GM11168 (cell line): ENCODE measurements around the gene CMSS1.

ENCODE experiments used
- in situ Hi-C: fragments of 300-500 bp; cut with MboI; formaldehyde crosslinking; loops from one replicate; pipeline ENCODE4 v1.12.0; 2022; ENCODE audit warnings: low sequenced_read_pairs; ENCODE audit not compliant: unreplicated experiment

Gene CMSS1

DNA sequence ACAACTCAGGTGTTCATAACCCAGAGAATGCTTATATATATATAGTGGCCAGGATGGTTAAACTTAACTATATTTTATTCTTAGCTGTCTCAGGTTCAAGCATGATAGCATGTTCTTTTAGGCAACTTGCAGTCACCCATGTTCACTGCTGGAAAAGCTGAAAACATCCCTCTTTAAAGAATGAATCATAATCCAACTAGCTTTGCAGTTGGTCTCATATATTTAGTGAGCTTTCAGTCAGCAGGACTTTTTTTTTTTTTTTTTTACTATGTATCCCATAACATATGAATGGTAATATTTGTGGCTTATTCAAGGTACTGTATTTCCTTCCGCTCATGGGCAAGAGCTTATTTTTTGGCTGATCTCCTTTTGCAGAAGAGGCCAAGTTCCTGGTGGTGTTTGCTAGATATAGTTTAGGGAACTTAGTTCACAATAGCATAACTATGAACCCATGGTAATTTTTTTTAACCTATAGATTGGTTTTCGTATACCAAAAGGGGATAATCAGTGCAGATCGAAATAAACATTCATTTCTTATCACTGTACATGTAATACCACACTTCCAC is 77.6 kb downstream of the CMSS1 start:
- in situ Hi-C loops, result no loop called here

- in situ Hi-C loops, result no loop called here
Observed at GRCh38 chr3:99895703-99896441, 78.2 kb downstream of the CMSS1 start.

- in situ Hi-C loops, result no loop called here
Observed at GRCh38 chr3:99896482-99896881, 78.8 kb downstream of the CMSS1 start.

DNA sequence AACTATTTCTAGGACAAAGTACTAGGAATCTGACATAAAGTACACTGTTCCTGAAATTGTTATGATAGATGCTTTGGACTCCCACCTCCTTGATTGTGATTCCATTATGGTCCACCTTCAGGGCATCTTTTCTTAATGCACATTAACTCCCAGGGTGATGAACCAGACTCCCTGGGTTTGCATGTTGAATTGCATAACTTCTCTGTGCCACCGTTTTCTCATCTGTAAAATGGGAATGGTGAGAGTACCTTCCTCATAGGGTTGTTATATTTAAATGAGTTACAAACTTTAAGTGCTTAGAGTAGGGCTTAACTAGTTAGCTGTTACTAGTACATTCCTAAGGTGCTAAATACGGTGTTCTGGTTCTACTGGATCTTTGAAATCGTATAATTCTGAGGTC is 81.9 kb downstream of the CMSS1 start:
- in situ Hi-C loops, result no loop called here

GRCh38 chr3:99900248-99900647 is 82.6 kb downstream of the CMSS1 start:
- in situ Hi-C loops, result no loop called here

DNA sequence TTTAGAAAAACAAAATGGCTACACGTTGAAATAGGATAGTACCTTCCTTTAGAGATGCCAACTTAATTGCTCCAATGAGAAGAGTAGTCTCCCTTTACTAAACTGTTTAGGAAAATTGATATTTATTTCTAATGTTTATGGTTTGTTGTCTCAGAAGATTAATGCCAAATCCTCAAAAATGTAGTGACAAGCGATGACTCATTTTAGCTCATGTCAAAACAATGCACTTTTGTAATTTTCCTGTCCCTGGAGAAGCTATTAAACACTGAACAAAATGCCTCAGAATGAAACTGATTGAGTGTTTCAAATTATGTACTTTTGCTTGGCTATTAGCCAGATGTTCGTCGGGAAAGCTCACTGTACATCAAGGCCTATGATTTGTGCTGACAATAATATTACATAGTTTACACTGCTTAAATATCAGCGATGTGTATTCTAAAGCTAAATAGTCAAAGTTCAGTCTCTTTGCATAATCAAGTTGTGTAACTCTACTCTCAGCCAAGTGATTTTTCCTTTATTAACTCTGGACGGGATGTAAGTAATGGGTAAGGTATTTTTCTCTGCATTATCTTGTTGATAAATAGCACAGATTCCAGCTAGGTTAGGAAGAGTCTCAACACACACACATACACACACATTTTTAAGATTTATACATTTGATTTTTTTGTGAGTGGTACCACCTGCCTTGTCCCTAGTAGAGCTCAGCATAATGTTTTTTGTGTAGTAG is 83.7 kb downstream of the CMSS1 start:
- in situ Hi-C loops, result no loop called here

GRCh38 chr3:99902091-99902490 is 84.4 kb downstream of the CMSS1 start:
- in situ Hi-C loops, result no loop called here

DNA sequence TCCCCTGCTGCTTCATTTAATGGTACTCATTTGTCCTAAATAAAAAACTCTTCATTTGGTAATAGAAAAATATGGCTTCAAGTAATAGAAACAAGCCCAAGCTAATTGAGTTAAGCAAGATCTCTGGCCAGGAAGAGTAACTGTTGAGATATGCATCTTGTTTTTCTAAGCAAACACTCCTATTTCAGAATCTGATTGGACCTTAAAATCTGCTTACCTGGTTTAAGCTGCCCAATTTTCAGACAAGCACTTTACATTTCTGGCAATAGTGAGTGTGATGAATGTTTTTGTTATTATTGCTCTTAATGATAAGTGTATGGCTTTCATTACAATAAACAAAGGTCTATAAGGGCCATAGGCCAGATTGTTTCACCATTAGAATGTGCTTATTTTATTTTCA is 86.2 kb downstream of the CMSS1 start:
- in situ Hi-C loops, result no loop called here

- in situ Hi-C loops, result no loop called here
Observed at GRCh38 chr3:99907959-99908544, 90.4 kb downstream of the CMSS1 start.

GRCh38 chr3:99909714-99910495 is 92.2 kb downstream of the CMSS1 start:
- in situ Hi-C loops, result no loop called here

- in situ Hi-C loops, result no loop called here
Observed at GRCh38 chr3:99910752-99911290, 93.2 kb downstream of the CMSS1 start.

- in situ Hi-C loops, result no loop called here
Observed at GRCh38 chr3:99911433-99911832, 93.8 kb downstream of the CMSS1 start.

GRCh38 chr3:99915906-99916432 is 98.3 kb downstream of the CMSS1 start:
- in situ Hi-C loops, result no loop called here

DNA sequence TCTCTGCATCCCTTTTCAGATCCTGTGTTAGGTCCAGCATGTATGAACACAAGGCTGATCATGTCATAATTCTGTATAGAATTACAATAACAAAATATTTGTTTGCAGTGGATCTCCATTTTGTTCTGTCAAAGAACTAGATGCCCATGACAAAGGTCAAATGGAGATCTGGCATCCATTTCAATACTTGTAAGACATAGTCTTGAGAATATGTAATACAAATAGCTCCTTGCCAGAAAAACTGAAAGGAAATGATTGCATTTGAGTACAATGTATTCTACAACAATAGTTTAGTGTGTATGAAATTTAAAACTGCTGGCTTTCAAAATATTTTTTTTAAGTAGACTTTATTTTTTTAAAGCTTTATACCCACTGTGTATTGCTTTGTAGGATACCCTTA is 101.1 kb downstream of the CMSS1 start:
- in situ Hi-C loops, result no loop called here

DNA sequence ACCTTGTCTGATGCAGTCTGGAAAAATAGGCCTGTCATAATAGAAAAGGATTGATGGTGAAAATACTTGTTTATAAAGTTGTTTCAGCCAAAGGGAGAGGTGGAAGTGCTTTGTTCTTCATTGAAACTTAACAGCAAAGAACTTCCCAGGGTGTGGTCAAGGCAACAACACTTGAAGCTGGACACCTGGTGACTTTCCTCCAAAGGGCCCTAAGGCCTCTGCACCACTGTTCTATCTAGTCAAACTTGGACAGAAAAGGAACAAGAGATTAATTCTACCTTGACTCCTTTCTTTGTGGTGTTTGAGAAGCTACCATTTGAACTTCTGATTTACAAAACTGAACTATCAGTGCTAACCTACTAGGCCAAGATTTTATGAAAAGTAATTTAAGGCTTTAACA is 102.0 kb downstream of the CMSS1 start:
- in situ Hi-C loops, result no loop called here

DNA sequence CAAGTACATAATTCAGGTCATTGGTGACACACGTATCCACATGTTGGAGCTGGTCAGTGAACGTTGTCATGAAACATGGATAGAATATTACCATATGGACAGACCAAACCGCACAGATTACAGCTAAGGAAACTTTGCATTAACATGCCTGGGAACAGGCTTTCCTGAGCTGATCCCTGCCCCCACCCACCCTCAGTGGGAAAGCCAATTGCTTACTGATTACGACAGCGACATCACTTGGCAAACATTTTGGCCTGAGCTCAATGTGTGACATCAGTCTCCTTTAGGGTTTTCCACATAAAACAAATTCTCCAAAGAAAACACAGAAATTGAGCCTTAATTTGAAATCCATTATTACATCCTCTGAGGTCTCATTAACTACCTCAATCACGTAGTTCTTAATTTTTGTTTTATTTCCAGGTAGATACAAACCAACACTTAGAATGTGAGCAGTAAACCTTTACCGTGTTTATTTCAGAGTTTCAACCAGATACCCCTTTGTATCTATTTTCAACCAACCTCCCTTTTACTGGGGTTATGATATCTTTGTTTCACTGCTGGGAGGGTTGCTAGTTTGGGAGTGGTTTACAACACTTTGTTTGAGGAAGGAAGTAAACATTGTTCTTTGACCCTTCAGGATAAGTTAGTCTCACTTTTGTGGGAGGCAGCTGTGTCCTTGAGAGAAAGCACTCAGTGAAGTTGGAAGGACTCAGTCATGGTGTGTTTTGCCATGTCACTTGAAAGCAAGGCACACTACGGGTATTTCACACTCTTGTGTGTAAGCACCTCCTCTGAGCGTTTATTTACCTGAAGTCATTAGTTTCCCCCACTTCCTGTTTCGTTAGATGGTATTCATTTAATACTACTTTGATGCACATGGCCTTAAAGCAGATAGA is 103.1 kb downstream of the CMSS1 start:
- in situ Hi-C loops, result no loop called here

GRCh38 chr3:99921377-99921695 is 103.7 kb downstream of the CMSS1 start:
- in situ Hi-C loops, result no loop called here

GRCh38 chr3:99921986-99922385 is 104.3 kb downstream of the CMSS1 start:
- in situ Hi-C loops, result no loop called here

GRCh38 chr3:99923873-99924272 is 106.2 kb downstream of the CMSS1 start:
- in situ Hi-C loops, result no loop called here
